WTC11 (cell line): ENCODE data around the gene FCER1G. TPM values are rescaled to one million over a fixed set of nuclear protein-coding genes. Genes with fewer than 3 reads are reported as not detected.

ENCODE experiments used
- ATAC-seq: fragments of 200-7000 bp; cut with Tn5 transposase; 2 replicates; pipeline ENCODE4 v1.10.0; 2021; ENCODE audit warnings: mild to moderate bottlenecking, moderate library complexity
- CTCF ChIA-PET: fragments of 300-600 bp; sonication (Branson Sonifier 250); formaldehyde crosslinking; loops from one replicate; lab custom pipeline; 2021; ENCODE audit warnings: antibody characterized with exemption; lab: Charles Lee
- POLR2A ChIA-PET: fragments of 350-600 bp; sonication (Branson Sonifier 250); formaldehyde crosslinking; loops from one replicate; lab custom pipeline; 2021; ENCODE audit warnings: antibody characterized with exemption; lab: Charles Lee
- DNase-seq: peaks from one replicate; pipeline ENCODE4 v3.0.0; 2021; ENCODE audit warnings: low spot score
- H3K27ac Mint-ChIP-seq: 2 replicates; pipeline ENCODE4 v1.8.0; 2021; ENCODE audit warnings: mixed read lengths
- H3K27me3 Mint-ChIP-seq: 2 replicates; pipeline ENCODE4 v1.8.0; 2021; ENCODE audit warnings: low read depth, mild to moderate bottlenecking, moderate library complexity, mixed read lengths
- H3K36me3 Mint-ChIP-seq: 2 replicates; pipeline ENCODE4 v1.8.0; 2021; ENCODE audit warnings: mixed read lengths
- H3K4me1 Mint-ChIP-seq: 2 replicates; pipeline ENCODE4 v1.8.0; 2022; ENCODE audit warnings: mixed read lengths
- H3K4me3 Mint-ChIP-seq: 2 replicates; pipeline ENCODE4 v1.8.0; 2021; ENCODE audit warnings: mild to moderate bottlenecking, moderate library complexity, mixed read lengths
- H3K9me3 Mint-ChIP-seq: 2 replicates; pipeline ENCODE4 v1.8.0; 2021; ENCODE audit warnings: mixed read lengths
- EMX1 ChIP-seq: fragments of 250-450 bp; sonication (Bioruptor Pico); IDR thresholded peaks from 2 replicates; pipeline ENCODE4 v1.8.0; 2021; ENCODE audit warnings: mild to moderate bottlenecking
- ETV6 ChIP-seq: sonication (generic); formaldehyde crosslinking; IDR thresholded peaks from 2 replicates; pipeline ENCODE4 v1.8.1; 2022; ENCODE audit warnings: mild to moderate bottlenecking, missing genetic modification reagents
- GRHL2 ChIP-seq: fragments of 250-450 bp; sonication (Bioruptor Pico); IDR thresholded peaks from 2 replicates; pipeline ENCODE4 v1.8.0; 2022; ENCODE audit warnings: mild to moderate bottlenecking, moderate library complexity; ENCODE audit not compliant: insufficient replicate concordance, severe bottlenecking
- KAT7 ChIP-seq: sonication (generic); formaldehyde crosslinking; IDR thresholded peaks from 2 replicates; pipeline ENCODE4 v1.8.1; 2023; ENCODE audit warnings: missing genetic modification reagents, mild to moderate bottlenecking, borderline replicate concordance
- NR1H2 ChIP-seq: sonication (generic); formaldehyde crosslinking; IDR thresholded peaks from 2 replicates; pipeline ENCODE4 v1.9.0; 2021; ENCODE audit warnings: mild to moderate bottlenecking, moderate library complexity, missing genetic modification reagents
- RORB ChIP-seq: fragments of 250-450 bp; sonication (Bioruptor Pico); IDR thresholded peaks from 2 replicates; pipeline ENCODE4 v1.9.0; 2021; ENCODE audit warnings: mild to moderate bottlenecking
- SMAD3 ChIP-seq: sonication (generic); formaldehyde crosslinking; IDR thresholded peaks from 2 replicates; pipeline ENCODE4 v1.8.0; 2022; ENCODE audit warnings: missing genetic modification reagents, mild to moderate bottlenecking, borderline replicate concordance
- SOX15 ChIP-seq: fragments of 250-450 bp; sonication (Bioruptor Pico); IDR thresholded peaks from 2 replicates; pipeline ENCODE4 v1.9.0; 2021; ENCODE audit warnings: mild to moderate bottlenecking
- TP53 ChIP-seq: sonication (generic); formaldehyde crosslinking; IDR thresholded peaks from 2 replicates; pipeline ENCODE4 v1.8.1; 2023; ENCODE audit warnings: mild to moderate bottlenecking, missing genetic modification reagents
- ZNF121 ChIP-seq: sonication (generic); formaldehyde crosslinking; IDR thresholded peaks from 2 replicates; pipeline ENCODE4 v1.8.0; 2023; ENCODE audit warnings: missing genetic modification reagents
- ZNF396 ChIP-seq: fragments of 250-450 bp; sonication (Bioruptor Pico); IDR thresholded peaks from 2 replicates; pipeline ENCODE4 v1.8.0; 2021; ENCODE audit warnings: mild to moderate bottlenecking, moderate library complexity, borderline replicate concordance
- ZNF416 ChIP-seq: fragments of 250-450 bp; sonication (Bioruptor Pico); IDR thresholded peaks from 2 replicates; pipeline ENCODE4 v1.9.0; 2021; ENCODE audit warnings: mild to moderate bottlenecking, inconsistent platforms
- total RNA-seq: library from RNA; stranded (reverse); gene quantifications from 3 replicates; pipeline ENCODE4 v1.2.3, GENCODE V29; 2021
- TF ChIP-seq, protein P1 (sequence below): sonication (generic); formaldehyde crosslinking; IDR thresholded peaks from 2 replicates; pipeline ENCODE4 v1.8.1; 2023; ENCODE audit warnings: mild to moderate bottlenecking, missing genetic modification reagents, borderline replicate concordance
- TF ChIP-seq, protein P2 (sequence below): sonication (generic); formaldehyde crosslinking; IDR thresholded peaks from 2 replicates; pipeline ENCODE4 v1.8.0; 2022; ENCODE audit warnings: mild to moderate bottlenecking, missing genetic modification reagents
- TF ChIP-seq, protein P3 (sequence below): fragments of 200-600 bp; IDR thresholded peaks from 2 replicates; pipeline ENCODE4 v1.8.0; 2022; ENCODE audit warnings: antibody characterized with exemption
- TF ChIP-seq, protein P4 (sequence below): sonication (generic); formaldehyde crosslinking; IDR thresholded peaks from 2 replicates; pipeline ENCODE4 v1.8.1; 2023; ENCODE audit warnings: mild to moderate bottlenecking, missing genetic modification reagents
- TF ChIP-seq, protein P5 (sequence below): sonication (generic); formaldehyde crosslinking; IDR thresholded peaks from 2 replicates; pipeline ENCODE4 v1.8.1; 2023; ENCODE audit warnings: mild to moderate bottlenecking, missing genetic modification reagents

FCER1G gene
- total RNA-seq, 1 experiment from 2014 or later, result 0.85 TPM

DNA sequence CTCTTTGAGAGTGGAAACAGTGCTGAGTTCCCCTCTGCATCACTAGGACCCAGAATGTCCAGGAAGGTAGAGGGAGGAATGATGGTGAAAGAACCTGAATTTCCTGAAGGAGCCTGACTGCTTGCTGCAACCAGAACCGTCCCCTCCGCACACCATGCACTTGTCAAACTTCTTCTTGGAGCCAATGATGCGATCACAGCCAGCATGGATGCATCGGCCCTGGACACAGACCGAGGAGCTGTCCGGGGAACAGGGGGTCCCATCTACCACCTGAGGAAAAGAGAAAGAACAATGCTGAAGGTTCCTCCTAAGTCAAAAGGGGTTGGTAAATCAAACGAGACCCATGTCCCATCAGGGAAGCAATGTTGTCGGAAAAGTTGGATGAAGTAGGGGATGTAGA, 23.1 kb upstream of the FCER1G start:
- Mint-ChIP-seq H3K4me3 (no peak overlapping the region), H3K4me1 (peaks cover 16% of the 10 kb centered on the region), H3K9me3 (no peaks in the 10 kb centered on the region), H3K36me3 (0 out of 2 replicates have a peak, but pooled peaks cover 3% of the 10 kb centered on the region), H3K27me3 (no peaks in the 10 kb centered on the region), H3K27ac (no peak overlapping the region)
- POLR2A ChIA-PET, result no interaction called here
- no peak for ATAC-seq
- CTCF ChIA-PET, result interaction anchor here (0.6 to 3.2 kb wide), 8 partner anchors 9 to 198 kb away, joined by 3 to 22 read pairs (median 6); partner anchors contain the start of genes B4GALT3, NDUFS2, PCP4L1 and PPOX
- DNase-seq, result no peak
- TF ChIP-seq ETV6, result no peak
- TF ChIP-seq EMX1 (CRISPR knock-in tag), result no peak
- TF ChIP-seq KAT7, result no peak
- TF ChIP-seq NR1H2, result no peak
- TF ChIP-seq, protein P1, sequence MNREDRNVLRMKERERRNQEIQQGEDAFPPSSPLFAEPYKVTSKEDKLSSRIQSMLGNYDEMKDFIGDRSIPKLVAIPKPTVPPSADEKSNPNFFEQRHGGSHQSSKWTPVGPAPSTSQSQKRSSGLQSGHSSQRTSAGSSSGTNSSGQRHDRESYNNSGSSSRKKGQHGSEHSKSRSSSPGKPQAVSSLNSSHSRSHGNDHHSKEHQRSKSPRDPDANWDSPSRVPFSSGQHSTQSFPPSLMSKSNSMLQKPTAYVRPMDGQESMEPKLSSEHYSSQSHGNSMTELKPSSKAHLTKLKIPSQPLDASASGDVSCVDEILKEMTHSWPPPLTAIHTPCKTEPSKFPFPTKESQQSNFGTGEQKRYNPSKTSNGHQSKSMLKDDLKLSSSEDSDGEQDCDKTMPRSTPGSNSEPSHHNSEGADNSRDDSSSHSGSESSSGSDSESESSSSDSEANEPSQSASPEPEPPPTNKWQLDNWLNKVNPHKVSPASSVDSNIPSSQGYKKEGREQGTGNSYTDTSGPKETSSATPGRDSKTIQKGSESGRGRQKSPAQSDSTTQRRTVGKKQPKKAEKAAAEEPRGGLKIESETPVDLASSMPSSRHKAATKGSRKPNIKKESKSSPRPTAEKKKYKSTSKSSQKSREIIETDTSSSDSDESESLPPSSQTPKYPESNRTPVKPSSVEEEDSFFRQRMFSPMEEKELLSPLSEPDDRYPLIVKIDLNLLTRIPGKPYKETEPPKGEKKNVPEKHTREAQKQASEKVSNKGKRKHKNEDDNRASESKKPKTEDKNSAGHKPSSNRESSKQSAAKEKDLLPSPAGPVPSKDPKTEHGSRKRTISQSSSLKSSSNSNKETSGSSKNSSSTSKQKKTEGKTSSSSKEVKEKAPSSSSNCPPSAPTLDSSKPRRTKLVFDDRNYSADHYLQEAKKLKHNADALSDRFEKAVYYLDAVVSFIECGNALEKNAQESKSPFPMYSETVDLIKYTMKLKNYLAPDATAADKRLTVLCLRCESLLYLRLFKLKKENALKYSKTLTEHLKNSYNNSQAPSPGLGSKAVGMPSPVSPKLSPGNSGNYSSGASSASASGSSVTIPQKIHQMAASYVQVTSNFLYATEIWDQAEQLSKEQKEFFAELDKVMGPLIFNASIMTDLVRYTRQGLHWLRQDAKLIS (CRISPR knock-in tag), result no peak
- no peak for TF ChIP-seq RORB (CRISPR knock-in tag)
- TF ChIP-seq, protein P2, sequence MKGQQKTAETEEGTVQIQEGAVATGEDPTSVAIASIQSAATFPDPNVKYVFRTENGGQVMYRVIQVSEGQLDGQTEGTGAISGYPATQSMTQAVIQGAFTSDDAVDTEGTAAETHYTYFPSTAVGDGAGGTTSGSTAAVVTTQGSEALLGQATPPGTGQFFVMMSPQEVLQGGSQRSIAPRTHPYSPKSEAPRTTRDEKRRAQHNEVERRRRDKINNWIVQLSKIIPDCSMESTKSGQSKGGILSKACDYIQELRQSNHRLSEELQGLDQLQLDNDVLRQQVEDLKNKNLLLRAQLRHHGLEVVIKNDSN (CRISPR knock-in tag), result no peak

DNA sequence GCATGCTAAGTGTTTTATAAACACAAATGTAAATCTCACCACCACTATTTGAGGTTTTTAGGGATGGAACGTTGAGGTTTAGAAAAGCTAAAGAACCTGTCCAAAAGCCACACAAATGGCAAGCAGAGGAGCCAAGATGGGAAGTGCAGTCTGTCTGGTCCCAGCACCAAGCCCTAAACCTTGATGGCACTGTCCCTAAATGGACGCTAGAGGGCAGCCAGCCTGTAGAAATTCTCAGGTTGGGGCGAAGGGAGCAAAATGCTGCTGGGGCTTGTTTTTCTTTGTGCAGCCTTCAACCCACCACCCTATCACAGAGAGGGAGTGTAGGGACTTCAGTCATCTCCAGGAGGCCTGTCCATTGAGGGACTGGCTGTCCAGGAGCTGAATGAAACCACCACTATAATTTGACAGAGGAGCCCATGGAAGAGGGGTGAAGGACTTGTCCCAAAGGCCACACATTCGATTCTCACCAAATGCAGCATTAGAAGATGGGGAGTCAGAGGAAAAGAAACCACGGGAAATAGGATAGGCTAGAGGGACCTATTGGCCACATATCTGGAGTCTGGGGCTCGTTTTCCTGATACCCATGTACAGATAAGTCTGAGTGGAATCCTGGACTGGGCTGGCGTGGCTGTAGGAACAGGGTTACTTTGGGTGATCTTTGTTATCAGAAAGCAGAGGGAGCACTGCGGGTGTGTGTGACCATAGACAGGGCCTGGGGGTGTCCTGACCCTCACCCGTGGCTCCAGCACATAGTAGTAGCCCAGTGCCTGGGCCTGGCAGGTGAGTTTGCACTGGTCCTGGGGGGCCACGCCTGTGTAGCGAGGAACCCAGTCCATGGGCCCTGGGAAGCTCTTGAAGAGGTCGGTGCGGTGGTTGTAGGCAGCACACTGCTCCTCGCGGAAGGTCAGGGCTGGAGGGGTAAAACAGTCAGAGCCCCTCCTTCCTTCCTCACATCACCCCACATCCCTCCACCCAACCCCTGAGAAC, 22.3 kb upstream of the FCER1G start:
- H3K27me3 Mint-ChIP-seq, result no peaks in the 10 kb centered on the region
- TF ChIP-seq GRHL2, result no peak
- TF ChIP-seq, protein P3, sequence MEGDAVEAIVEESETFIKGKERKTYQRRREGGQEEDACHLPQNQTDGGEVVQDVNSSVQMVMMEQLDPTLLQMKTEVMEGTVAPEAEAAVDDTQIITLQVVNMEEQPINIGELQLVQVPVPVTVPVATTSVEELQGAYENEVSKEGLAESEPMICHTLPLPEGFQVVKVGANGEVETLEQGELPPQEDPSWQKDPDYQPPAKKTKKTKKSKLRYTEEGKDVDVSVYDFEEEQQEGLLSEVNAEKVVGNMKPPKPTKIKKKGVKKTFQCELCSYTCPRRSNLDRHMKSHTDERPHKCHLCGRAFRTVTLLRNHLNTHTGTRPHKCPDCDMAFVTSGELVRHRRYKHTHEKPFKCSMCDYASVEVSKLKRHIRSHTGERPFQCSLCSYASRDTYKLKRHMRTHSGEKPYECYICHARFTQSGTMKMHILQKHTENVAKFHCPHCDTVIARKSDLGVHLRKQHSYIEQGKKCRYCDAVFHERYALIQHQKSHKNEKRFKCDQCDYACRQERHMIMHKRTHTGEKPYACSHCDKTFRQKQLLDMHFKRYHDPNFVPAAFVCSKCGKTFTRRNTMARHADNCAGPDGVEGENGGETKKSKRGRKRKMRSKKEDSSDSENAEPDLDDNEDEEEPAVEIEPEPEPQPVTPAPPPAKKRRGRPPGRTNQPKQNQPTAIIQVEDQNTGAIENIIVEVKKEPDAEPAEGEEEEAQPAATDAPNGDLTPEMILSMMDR, result peak; percentile 71
- TF ChIP-seq, all 79 proteins: peak for 1
- peak overlapping the region; percentile 47 for H3K27ac Mint-ChIP-seq
- DNase-seq, result peak; percentile 68
- peak; percentile 72 for ATAC-seq
- H3K4me3 Mint-ChIP-seq, result no peak overlapping the region
- ChIA-PET POLR2A (interaction anchor here (1.1 kb wide), 1 partner anchor 10 kb away, joined by 3 read pairs; no protein-coding TSS in a partner anchor), CTCF (interaction anchor here (0.5 to 3.2 kb wide), 12 partner anchors 8 to 197 kb away, joined by 3 to 22 read pairs (median 4); partner anchors contain the start of genes B4GALT3, NDUFS2, PPOX and TOMM40L)
- H3K4me1 Mint-ChIP-seq, result peaks cover 24% of the 10 kb centered on the region
- H3K9me3 Mint-ChIP-seq, result no peaks in the 10 kb centered on the region
- 0 out of 2 replicates have a peak, but pooled peaks cover 3% of the 10 kb centered on the region for H3K36me3 Mint-ChIP-seq

DNA sequence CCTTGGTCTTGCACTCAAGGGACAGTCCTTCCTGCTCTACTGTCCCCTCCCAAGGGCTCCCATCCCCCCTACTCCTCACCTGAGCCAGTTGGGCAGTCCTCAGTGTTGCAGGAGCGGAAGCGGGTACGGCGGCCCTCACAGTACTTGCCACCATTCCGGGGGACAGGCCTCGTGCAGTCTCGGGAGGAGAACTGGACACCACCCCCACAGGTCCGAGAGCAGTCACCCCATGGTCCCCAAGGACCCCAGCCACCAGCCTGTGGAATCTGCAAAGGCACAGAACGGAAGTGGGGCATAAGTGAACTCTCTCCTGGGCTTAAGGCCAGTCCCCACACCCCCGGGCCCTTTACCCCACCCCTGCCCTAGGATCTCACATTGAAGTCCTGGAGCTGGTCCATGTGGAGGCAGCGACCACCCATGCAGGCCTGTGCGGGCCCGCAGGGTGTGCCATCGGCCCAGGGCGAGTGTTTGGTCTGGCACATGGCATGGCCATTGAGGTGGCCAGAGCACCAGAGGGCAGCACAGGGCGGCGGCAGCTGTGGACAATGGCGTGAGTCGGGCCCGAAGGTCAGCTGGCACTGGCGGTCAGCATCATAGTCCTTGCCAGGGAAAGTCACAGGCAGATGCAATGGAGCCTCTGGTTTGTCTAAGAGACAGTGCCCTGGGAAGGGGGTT, 21.4 kb upstream of the FCER1G start:
- 0 out of 2 replicates have a peak, but pooled peaks cover 3% of the 10 kb centered on the region for H3K36me3 Mint-ChIP-seq
- ATAC-seq (no peak), DNase-seq (no peak)
- no peaks in the 10 kb centered on the region for H3K9me3 Mint-ChIP-seq
- H3K27ac Mint-ChIP-seq, result no peak overlapping the region
- CTCF ChIA-PET, result interaction anchor here (0.5 to 2.0 kb wide), 10 partner anchors 9 to 188 kb away, joined by 3 to 13 read pairs (median 3); partner anchors contain the start of gene TOMM40L
- POLR2A ChIA-PET, result interaction anchor here (1.1 kb wide), 1 partner anchor 9 kb away, joined by 3 read pairs; no protein-coding TSS in a partner anchor
- no peaks in the 10 kb centered on the region for H3K27me3 Mint-ChIP-seq
- no peak overlapping the region for H3K4me3 Mint-ChIP-seq
- peaks cover 32% of the 10 kb centered on the region for H3K4me1 Mint-ChIP-seq
- no peak for TF ChIP-seq ZNF396
- TF ChIP-seq TP53, result no peak
- TF ChIP-seq SMAD3, result no peak
- TF ChIP-seq, protein P4, sequence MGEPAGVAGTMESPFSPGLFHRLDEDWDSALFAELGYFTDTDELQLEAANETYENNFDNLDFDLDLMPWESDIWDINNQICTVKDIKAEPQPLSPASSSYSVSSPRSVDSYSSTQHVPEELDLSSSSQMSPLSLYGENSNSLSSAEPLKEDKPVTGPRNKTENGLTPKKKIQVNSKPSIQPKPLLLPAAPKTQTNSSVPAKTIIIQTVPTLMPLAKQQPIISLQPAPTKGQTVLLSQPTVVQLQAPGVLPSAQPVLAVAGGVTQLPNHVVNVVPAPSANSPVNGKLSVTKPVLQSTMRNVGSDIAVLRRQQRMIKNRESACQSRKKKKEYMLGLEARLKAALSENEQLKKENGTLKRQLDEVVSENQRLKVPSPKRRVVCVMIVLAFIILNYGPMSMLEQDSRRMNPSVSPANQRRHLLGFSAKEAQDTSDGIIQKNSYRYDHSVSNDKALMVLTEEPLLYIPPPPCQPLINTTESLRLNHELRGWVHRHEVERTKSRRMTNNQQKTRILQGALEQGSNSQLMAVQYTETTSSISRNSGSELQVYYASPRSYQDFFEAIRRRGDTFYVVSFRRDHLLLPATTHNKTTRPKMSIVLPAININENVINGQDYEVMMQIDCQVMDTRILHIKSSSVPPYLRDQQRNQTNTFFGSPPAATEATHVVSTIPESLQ, result no peak
- no peak for TF ChIP-seq ZNF121 (CRISPR knock-in tag)
- no peak for TF ChIP-seq ZNF416 (CRISPR knock-in tag)
- no peak for TF ChIP-seq KAT7
- TF ChIP-seq, protein P5, sequence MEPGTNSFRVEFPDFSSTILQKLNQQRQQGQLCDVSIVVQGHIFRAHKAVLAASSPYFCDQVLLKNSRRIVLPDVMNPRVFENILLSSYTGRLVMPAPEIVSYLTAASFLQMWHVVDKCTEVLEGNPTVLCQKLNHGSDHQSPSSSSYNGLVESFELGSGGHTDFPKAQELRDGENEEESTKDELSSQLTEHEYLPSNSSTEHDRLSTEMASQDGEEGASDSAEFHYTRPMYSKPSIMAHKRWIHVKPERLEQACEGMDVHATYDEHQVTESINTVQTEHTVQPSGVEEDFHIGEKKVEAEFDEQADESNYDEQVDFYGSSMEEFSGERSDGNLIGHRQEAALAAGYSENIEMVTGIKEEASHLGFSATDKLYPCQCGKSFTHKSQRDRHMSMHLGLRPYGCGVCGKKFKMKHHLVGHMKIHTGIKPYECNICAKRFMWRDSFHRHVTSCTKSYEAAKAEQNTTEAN (CRISPR knock-in tag), result no peak
- no peak for TF ChIP-seq NR1H2
- no peak for TF ChIP-seq SOX15 (CRISPR knock-in tag)
